HepG2 (cell line): Measurements from ENCODE around the gene GGA3. TPM values are rescaled to one million over a fixed set of nuclear protein-coding genes. Genes with fewer than 3 reads are reported as not detected.
A peak's percentile ranks its signal among the peaks of the same experiment; 100 is the strongest.

ENCODE experiments used
- GPBP1L1 ChIP-seq: sonication (generic); formaldehyde crosslinking; IDR thresholded peaks from 2 replicates; pipeline ENCODE4 v1.5.0; 2020; ENCODE audit warnings: mild to moderate bottlenecking, missing genetic modification reagents
- HMG20B ChIP-seq: conservative IDR thresholded peaks from 2 replicates; pipeline ENCODE4 v1.6.1; 2016; ENCODE audit warnings: missing genetic modification reagents, missing compliant biosample characterization
- KDM3A ChIP-seq: IDR thresholded peaks from 2 replicates; pipeline ENCODE4 v1.6.1; 2018; ENCODE audit warnings: low read depth, missing compliant biosample characterization
- MXD3 ChIP-seq: IDR thresholded peaks from 2 replicates; pipeline ENCODE4 v1.6.1; 2016; ENCODE audit warnings: mild to moderate bottlenecking, missing biosample characterization, missing genetic modification reagents
- NFE2 ChIP-seq: sonication (generic); formaldehyde crosslinking; IDR thresholded peaks from 2 replicates; pipeline ENCODE4 v1.4.0; 2020; ENCODE audit warnings: missing genetic modification reagents
- SOX5 ChIP-seq: IDR thresholded peaks from 2 replicates; pipeline ENCODE4 v1.6.1; 2016; ENCODE audit warnings: borderline replicate concordance
- STAT6 ChIP-seq: sonication (generic); formaldehyde crosslinking; IDR thresholded peaks from 2 replicates; pipeline ENCODE4 v1.4.0; 2020; ENCODE audit warnings: missing genetic modification reagents, mild to moderate bottlenecking, borderline replicate concordance
- ZNF280D ChIP-seq: sonication (generic); formaldehyde crosslinking; IDR thresholded peaks from 2 replicates; pipeline ENCODE4 v1.5.1; 2020; ENCODE audit warnings: mild to moderate bottlenecking, missing genetic modification reagents
- ZNF558 ChIP-seq: sonication (generic); formaldehyde crosslinking; IDR thresholded peaks from 2 replicates; pipeline ENCODE4 v1.9.0; 2022; ENCODE audit warnings: mild to moderate bottlenecking, missing genetic modification reagents, borderline replicate concordance
- ZNF674 ChIP-seq: sonication (generic); formaldehyde crosslinking; IDR thresholded peaks from 2 replicates; pipeline ENCODE4 v1.5.0; 2020; ENCODE audit warnings: low read depth, mild to moderate bottlenecking, missing genetic modification reagents
- ZNF850 ChIP-seq: sonication (generic); formaldehyde crosslinking; conservative IDR thresholded peaks from 2 replicates; pipeline ENCODE4 v1.9.0; 2021; ENCODE audit warnings: mild to moderate bottlenecking, missing genetic modification reagents
- ZNF879 ChIP-seq: sonication (generic); formaldehyde crosslinking; IDR thresholded peaks from 2 replicates; pipeline ENCODE4 v1.8.1; 2023; ENCODE audit warnings: missing genetic modification reagents
- ZSCAN22 ChIP-seq: sonication (generic); formaldehyde crosslinking; IDR thresholded peaks from 2 replicates; pipeline ENCODE4 v1.4.0; 2020; ENCODE audit warnings: mild to moderate bottlenecking, missing genetic modification reagents
- polyA plus RNA-seq, 8 experiments: library from polyadenylated mRNA; depleted of rRNA in 3 of 8; stranded (reverse) in 7 of 8; unstranded in 1 of 8; fragments of >200 nt; fragmentation: Illumina TruSeq in 4 of 8; extraction: Trizol in 4 of 8; gene quantifications; 2 replicates each; pipeline versions ENCODE4 v1.2.1 to v1.2.3, GENCODE V29; 2011 to 2016; ENCODE audit warnings: low read depth in 4 of 8, missing spikeins in 1 of 8, mixed read lengths in 1 of 8; ENCODE audit not compliant: insufficient read depth in 1 of 8
- total RNA-seq, 5 experiments: library from RNA; depleted of rRNA; stranded (reverse); fragments of >200 nt; fragmentation: Illumina TruSeq; extraction: Trizol; gene quantifications; 2 replicates each; pipeline ENCODE4 v1.2.3, GENCODE V29; 2016; ENCODE audit warnings: low read depth in 1 of 5

The GGA3 gene
- total and polyA plus RNA-seq, 2 of the 13 experiments (the other 11 are each of a cell fraction or from before 2014, with no cell fraction given): 28.4 to 43.7 TPM

- TF ChIP-seq MXD3: peak; percentile 43; the same call in 1 of the 2 replicates
- no peak for TF ChIP-seq ZNF674 (CRISPR knock-in tag)
- TF ChIP-seq HMG20B (CRISPR knock-in tag): no peak; the same call in 1 of the 2 replicates
- peak; percentile 93; the same call in 1 of the 2 replicates for TF ChIP-seq KDM3A (CRISPR knock-in tag)
- TF ChIP-seq SOX5: peak; percentile 60; the same call in 1 of the 2 replicates
- peak; percentile 73 for TF ChIP-seq STAT6 (CRISPR knock-in tag)
- no peak for TF ChIP-seq NFE2
- TF ChIP-seq ZNF558 (CRISPR knock-in tag): no peak
- TF ChIP-seq GPBP1L1 (CRISPR knock-in tag): no peak
- TF ChIP-seq ZSCAN22 (CRISPR knock-in tag): no peak
- TF ChIP-seq ZNF850 (CRISPR knock-in tag): no peak
- TF ChIP-seq ZNF280D (CRISPR knock-in tag): peak; percentile 81
- no peak for TF ChIP-seq ZNF879 (CRISPR knock-in tag)
Measured at GRCh38 chr17:75267411-75268232, 6.2 kb upstream of the GGA3 start (continued).
